ENCODE data around the gene LPO.

Gene LPO

DNA sequence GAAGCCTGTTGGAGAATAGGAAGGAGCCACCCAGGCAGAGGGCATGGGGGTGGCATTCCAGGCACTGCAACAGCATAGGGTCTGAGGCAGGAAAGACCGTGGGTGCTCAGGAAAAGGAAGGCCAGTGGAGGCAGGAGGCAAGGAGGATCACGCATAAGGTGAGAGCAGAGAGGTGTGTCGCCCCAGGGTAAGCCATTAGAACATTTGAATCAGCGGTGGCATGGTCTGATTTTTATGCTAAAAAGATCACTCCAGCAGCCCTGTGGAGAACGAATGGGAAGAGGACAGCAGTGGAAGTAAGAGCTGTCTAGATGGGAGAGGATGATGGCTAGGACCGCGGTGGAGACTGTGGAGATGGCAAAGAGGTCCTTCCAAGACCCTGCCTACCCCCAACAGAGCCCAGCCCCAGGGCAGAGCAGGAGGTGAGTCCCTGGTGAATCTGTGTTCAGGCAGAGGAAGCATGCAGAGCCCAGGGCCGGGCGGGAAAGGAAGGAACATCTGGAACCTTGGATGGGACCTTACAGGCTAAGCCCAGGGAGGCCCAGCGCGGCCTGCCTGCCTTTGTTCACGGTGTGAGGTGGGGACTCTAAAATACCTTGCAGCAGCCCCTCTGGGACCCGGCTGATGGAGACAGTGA, 7.8 kb downstream of the LPO start:
- Histone ChIP-seq H3K9ac (ENCODE audit: low read length) (no peak overlapping the region), H3K4me3 (ENCODE audit: insufficient read depth, low read length, poor library complexity, severe bottlenecking) (no peak overlapping the region), H2AFZ (ENCODE audit: low read depth, low read length, severe bottlenecking) (no peak overlapping the region), H3K36me3 (ENCODE audit: low read length) (no peaks in the 10 kb centered on the region), H3K79me2 (ENCODE audit: insufficient read depth, low read length) (no peaks in the 10 kb centered on the region), H3K9me2 (replicated peaks; ENCODE audit: insufficient read depth, low read length) (no peaks in the 10 kb centered on the region), H4K20me1 (ENCODE audit: low read depth, low read length) (no peaks in the 10 kb centered on the region), H3K9me3 (ENCODE audit: insufficient read depth, low read length) (no peaks in the 10 kb centered on the region), H3K4me2 (ENCODE audit: low read depth, low read length, poor library complexity, severe bottlenecking) (no peak overlapping the region), H3K27ac (ENCODE audit: low read depth, low read length) (no peak overlapping the region), H3K27me3 (ENCODE audit: low read length) (no peaks in the 10 kb centered on the region), H3F3A (ENCODE audit: insufficient read depth) (no peaks in the 10 kb centered on the region)
- TF ChIP-seq EZH2phosphoT487 (conservative IDR thresholded peaks at IDR 0.05; ENCODE audit: low read length), result no peak
- TF ChIP-seq, protein P1, sequence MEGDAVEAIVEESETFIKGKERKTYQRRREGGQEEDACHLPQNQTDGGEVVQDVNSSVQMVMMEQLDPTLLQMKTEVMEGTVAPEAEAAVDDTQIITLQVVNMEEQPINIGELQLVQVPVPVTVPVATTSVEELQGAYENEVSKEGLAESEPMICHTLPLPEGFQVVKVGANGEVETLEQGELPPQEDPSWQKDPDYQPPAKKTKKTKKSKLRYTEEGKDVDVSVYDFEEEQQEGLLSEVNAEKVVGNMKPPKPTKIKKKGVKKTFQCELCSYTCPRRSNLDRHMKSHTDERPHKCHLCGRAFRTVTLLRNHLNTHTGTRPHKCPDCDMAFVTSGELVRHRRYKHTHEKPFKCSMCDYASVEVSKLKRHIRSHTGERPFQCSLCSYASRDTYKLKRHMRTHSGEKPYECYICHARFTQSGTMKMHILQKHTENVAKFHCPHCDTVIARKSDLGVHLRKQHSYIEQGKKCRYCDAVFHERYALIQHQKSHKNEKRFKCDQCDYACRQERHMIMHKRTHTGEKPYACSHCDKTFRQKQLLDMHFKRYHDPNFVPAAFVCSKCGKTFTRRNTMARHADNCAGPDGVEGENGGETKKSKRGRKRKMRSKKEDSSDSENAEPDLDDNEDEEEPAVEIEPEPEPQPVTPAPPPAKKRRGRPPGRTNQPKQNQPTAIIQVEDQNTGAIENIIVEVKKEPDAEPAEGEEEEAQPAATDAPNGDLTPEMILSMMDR (IDR thresholded peaks at IDR 0.05; ENCODE audit: insufficient read depth, low read length, poor library complexity, severe bottlenecking), result no peak

DNA sequence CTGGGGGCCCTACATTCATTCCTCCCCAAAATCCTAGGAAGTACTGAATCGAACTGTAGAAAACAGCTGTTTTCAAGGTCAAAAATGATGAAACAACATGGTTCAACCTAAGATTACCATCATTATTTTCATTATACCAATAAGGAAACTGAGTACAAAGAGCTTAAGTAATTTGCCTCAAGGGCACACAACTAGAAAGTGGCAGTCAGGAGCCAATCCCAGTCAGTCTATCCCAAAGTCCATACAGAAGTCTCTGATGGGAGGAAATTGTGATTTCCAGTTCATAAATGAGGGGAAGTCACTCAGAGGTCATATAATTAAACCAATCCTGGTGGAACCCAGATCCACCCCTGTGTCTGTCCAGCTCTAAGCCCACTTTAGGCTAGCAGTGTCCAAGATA, 8.4 kb downstream of the LPO start:
- no peaks in the 10 kb centered on the region for H4K20me1 ChIP-seq (ENCODE audit: low read depth, low read length)
- H3K36me3 ChIP-seq (ENCODE audit: low read length), result no peaks in the 10 kb centered on the region
- no peak overlapping the region for H2AFZ ChIP-seq (ENCODE audit: low read depth, low read length, severe bottlenecking)
- no peak for TF ChIP-seq EZH2phosphoT487 (conservative IDR thresholded peaks at IDR 0.05; ENCODE audit: low read length)
- TF ChIP-seq, protein P1 (IDR thresholded peaks at IDR 0.05; ENCODE audit: insufficient read depth, low read length, poor library complexity, severe bottlenecking), result no peak
- H3K9me2 ChIP-seq (replicated peaks; ENCODE audit: insufficient read depth, low read length), result no peaks in the 10 kb centered on the region
- H3K4me3 ChIP-seq (ENCODE audit: insufficient read depth, low read length, poor library complexity, severe bottlenecking), result no peak overlapping the region
- H3K9ac ChIP-seq (ENCODE audit: low read length), result no peak overlapping the region
- H3K79me2 ChIP-seq (ENCODE audit: insufficient read depth, low read length), result no peaks in the 10 kb centered on the region
- no peaks in the 10 kb centered on the region for H3F3A ChIP-seq (ENCODE audit: insufficient read depth)
- H3K4me2 ChIP-seq (ENCODE audit: low read depth, low read length, poor library complexity, severe bottlenecking), result no peak overlapping the region
- no peak overlapping the region for H3K27ac ChIP-seq (ENCODE audit: low read depth, low read length)
- no peaks in the 10 kb centered on the region for H3K9me3 ChIP-seq (ENCODE audit: insufficient read depth, low read length)
- no peaks in the 10 kb centered on the region for H3K27me3 ChIP-seq (ENCODE audit: low read length)

DNA sequence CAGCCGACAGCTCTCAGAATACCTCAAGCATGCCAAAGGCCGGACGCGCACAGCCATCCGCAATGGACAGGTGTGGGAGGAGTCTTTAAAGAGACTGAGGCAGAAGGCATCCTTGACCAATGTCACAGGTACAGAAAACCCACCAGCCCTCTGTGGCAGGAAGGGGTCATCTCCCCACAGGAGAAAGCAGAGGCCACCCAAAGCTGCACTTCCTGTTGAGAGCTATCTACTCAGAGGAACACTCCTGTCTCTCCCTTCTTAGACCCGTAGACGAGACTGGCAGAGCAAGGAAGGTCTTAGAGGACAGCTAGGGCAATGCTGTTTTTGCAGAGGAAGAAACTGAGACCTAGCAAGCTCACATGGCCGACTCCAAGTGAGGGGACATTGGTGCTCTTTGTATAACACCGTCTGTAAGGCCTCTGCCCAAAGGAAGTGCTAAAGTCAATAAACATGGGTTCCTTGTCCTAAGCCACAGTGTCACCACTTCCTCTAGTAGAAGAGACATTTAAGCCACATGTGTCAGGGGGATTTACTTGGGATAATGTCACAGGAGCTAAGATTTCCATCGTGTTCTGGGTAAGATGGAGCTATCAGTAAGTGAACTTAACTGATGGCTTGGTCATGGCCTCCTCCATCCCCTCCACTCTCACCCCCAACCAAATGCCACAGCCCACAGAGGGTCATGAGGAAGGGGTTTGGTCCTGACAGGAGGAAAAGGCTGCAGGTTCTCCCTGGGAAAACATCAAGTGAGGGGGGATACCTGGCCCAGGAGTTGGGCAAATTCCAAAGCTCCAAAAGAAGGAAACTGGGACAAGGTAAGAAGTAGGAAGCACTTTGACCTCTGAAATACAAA, 9.4 kb downstream of the LPO start:
- H3K4me2 ChIP-seq (ENCODE audit: low read depth, low read length, poor library complexity, severe bottlenecking), result no peak overlapping the region
- H2AFZ ChIP-seq (ENCODE audit: low read depth, low read length, severe bottlenecking), result no peak overlapping the region
- H3F3A ChIP-seq (ENCODE audit: insufficient read depth), result no peaks in the 10 kb centered on the region
- no peaks in the 10 kb centered on the region for H3K79me2 ChIP-seq (ENCODE audit: insufficient read depth, low read length)
- no peaks in the 10 kb centered on the region for H3K9me3 ChIP-seq (ENCODE audit: insufficient read depth, low read length)
- TF ChIP-seq EZH2phosphoT487 (conservative IDR thresholded peaks at IDR 0.05; ENCODE audit: low read length), result no peak
- TF ChIP-seq, protein P1 (IDR thresholded peaks at IDR 0.05; ENCODE audit: insufficient read depth, low read length, poor library complexity, severe bottlenecking), result no peak
- no peak overlapping the region for H3K27ac ChIP-seq (ENCODE audit: low read depth, low read length)
- H3K9me2 ChIP-seq (replicated peaks; ENCODE audit: insufficient read depth, low read length), result no peaks in the 10 kb centered on the region
- no peak overlapping the region for H3K4me3 ChIP-seq (ENCODE audit: insufficient read depth, low read length, poor library complexity, severe bottlenecking)
- H4K20me1 ChIP-seq (ENCODE audit: low read depth, low read length), result no peaks in the 10 kb centered on the region
- H3K27me3 ChIP-seq (ENCODE audit: low read length), result no peaks in the 10 kb centered on the region
- no peaks in the 10 kb centered on the region for H3K36me3 ChIP-seq (ENCODE audit: low read length)
- no peak overlapping the region for H3K9ac ChIP-seq (ENCODE audit: low read length)

Measured in SU-DHL-6 (cell line).